Body of pancreas (tissue), 4 donors: ENCODE data around the gene LPIN2. TPM values are rescaled to one million over a fixed set of nuclear protein-coding genes. Genes with fewer than 3 reads are reported as not detected.

Source experiments
- ATAC-seq: fragments of 150-250 bp; one replicate; pipeline ENCODE4 v1.9.1; 2016
- DNase-seq, 4 donors: peaks; one replicate each; pipeline ENCODE4 v3.0.0-alpha.2; 2019
- H3K27ac ChIP-seq, 4 donors: fragments of 200-600 bp; sonication (generic); 1 replicate in 3 of 4; 2 replicates in 1 of 4; pipeline versions ENCODE4 v1.5.1 to v1.6.1; 2016 to 2019; ENCODE audit warnings: mild to moderate bottlenecking in 1 of 4, mixed read lengths in 1 of 4, moderate library complexity in 1 of 4
- H3K27me3 ChIP-seq, 2 donors: fragments of 200-600 bp; sonication (generic); one replicate each; pipeline ENCODE4 v1.6.0; 2016; ENCODE audit warnings: mild to moderate bottlenecking in 1 of 2
- H3K36me3 ChIP-seq, 2 donors: fragments of 200-600 bp; sonication (generic); replicated peaks in 1 of 2; 2 replicates each; pipeline ENCODE4 v1.5.1; 2016; ENCODE audit warnings: low read depth in 2 of 2; ENCODE audit not compliant: insufficient read depth in 1 of 2
- H3K4me1 ChIP-seq: fragments of 200-600 bp; sonication (generic); one replicate; pipeline ENCODE4 v1.6.0; 2016
- H3K4me3 ChIP-seq, 2 donors: fragments of 200-600 bp; sonication (generic); 1 replicate in 1 of 2; 2 replicates in 1 of 2; pipeline ENCODE4 v1.5.1; 2016 to 2019
- H3K9me3 ChIP-seq, 3 donors: fragments of 200-600 bp; sonication (generic); 1 replicate in 2 of 3; 2 replicates in 1 of 3; pipeline ENCODE4 v1.5.1; 2016
- CTCF ChIP-seq, 7 experiments: fragments of 450-650 bp in 4 of 7; fragments of 200-600 bp in 3 of 7; sonication (generic) in 3 of 7; IDR thresholded peaks; one replicate each; pipeline ENCODE4 v1.5.1; 2016 to 2019; ENCODE audit warnings: antibody characterized with exemption in 7 of 7
- POLR2A ChIP-seq, 3 donors: fragments of 450-650 bp; IDR thresholded peaks; one replicate each; pipeline ENCODE4 v1.6.1; 2016; ENCODE audit warnings: antibody characterized with exemption in 3 of 3, mild to moderate bottlenecking in 2 of 3
- WGBS, 2 donors: methylation state at CpG; one replicate each; pipeline ENCODE4 v1.1.5; 2017; 5-methylcytosine and 5-hydroxymethylcytosine counted together
- intact Hi-C: fragments of 100-400 bp; cut with DNase I; formaldehyde crosslinking; loops from one replicate; pipeline ENCODE4 v1.15.1; 2023
- total RNA-seq, 2 donors: library from RNA; depleted of rRNA; stranded (reverse); fragments of >200 nt; gene quantifications; one replicate each; pipeline ENCODE4 v1.1.0, GENCODE V29; 2016

Gene LPIN2
- total RNA-seq, 2 donors from 2014 or later: 10.9 to 35.3 TPM

GRCh38 chr18:2979871-2980790, 32.8 kb downstream of the LPIN2 start:
- peaks cover 100% of the 10 kb centered on the region for H3K4me1 ChIP-seq
- ATAC-seq (no peak), DNase-seq (no peak)
- intact Hi-C loops: loop anchor here (10.0 kb wide), 1 partner anchor 45 kb away; no protein-coding TSS in a partner anchor
- no peak overlapping the region for H3K4me3 ChIP-seq
- no peaks in the 10 kb centered on the region for H3K36me3 ChIP-seq
- no peak for TF ChIP-seq CTCF (IDR thresholded peaks at IDR 0.05)
- TF ChIP-seq POLR2A (IDR thresholded peaks at IDR 0.05): no peak
- WGBS, 2 donors: 55 to 77% methylated on average over 8 of the region's 8 CpGs
- peak overlapping the region; percentile 50 to 81 (median 62) for H3K27ac ChIP-seq
- no peaks in the 10 kb centered on the region for H3K9me3 ChIP-seq
- H3K27me3 ChIP-seq: no peaks in the 10 kb centered on the region

GRCh38 chr18:2979129-2979528, 33.8 kb downstream of the LPIN2 start:
- no peak for TF ChIP-seq POLR2A (IDR thresholded peaks at IDR 0.05)

GRCh38 chr18:2978661-2979106, 34.3 kb downstream of the LPIN2 start:
- Histone ChIP-seq H3K4me1 (peaks cover 94% of the 10 kb centered on the region), H3K9me3 (no peaks in the 10 kb centered on the region), H3K27ac (peak overlapping the region; percentile 22 to 81 (median 60)), H3K27me3 (no peaks in the 10 kb centered on the region), H3K4me3 (no peak overlapping the region), H3K36me3 (no peaks in the 10 kb centered on the region)
- intact Hi-C loops: no loop called here
- WGBS, 2 donors: 69 to 90% methylated on average over 3 of the region's 3 CpGs
- no peak for TF ChIP-seq CTCF (IDR thresholded peaks at IDR 0.05)
- TF ChIP-seq POLR2A (IDR thresholded peaks at IDR 0.05): no peak
- ATAC-seq: no peak
- no peak for DNase-seq

More at GRCh38 chr18:2979129-2979528, 33.8 kb downstream of the LPIN2 start:
- 22% methylated on average over 3 of the region's 3 CpGs for WGBS, 2 donors
- intact Hi-C loops: no loop called here
- DNase-seq: peak in 3 of 4 donors; percentile 57 to 68 (median 57)
- peak; percentile 50 for ATAC-seq
- Histone ChIP-seq H3K27me3 (no peaks in the 10 kb centered on the region), H3K4me3 (no peak overlapping the region), H3K27ac (peak overlapping the region; percentile 22 to 81 (median 60)), H3K4me1 (peaks cover 98% of the 10 kb centered on the region), H3K36me3 (no peaks in the 10 kb centered on the region), H3K9me3 (no peaks in the 10 kb centered on the region)

GRCh38 chr18:2978208-2978607, 34.7 kb downstream of the LPIN2 start:
- intact Hi-C loops: no loop called here
- TF ChIP-seq POLR2A (IDR thresholded peaks at IDR 0.05) (no peak), CTCF (IDR thresholded peaks at IDR 0.05) (no peak)
- no peak overlapping the region for H3K4me3 ChIP-seq

More at GRCh38 chr18:2978208-2978607, 34.7 kb downstream of the LPIN2 start:
- 51 to 56% methylated on average over 3 of the region's 3 CpGs for WGBS, 2 donors
- H3K27me3 ChIP-seq: no peaks in the 10 kb centered on the region
- ATAC-seq (no peak), DNase-seq (no peak)
- no peaks in the 10 kb centered on the region for H3K9me3 ChIP-seq
- peaks cover 94% of the 10 kb centered on the region for H3K4me1 ChIP-seq
- H3K36me3 ChIP-seq: no peaks in the 10 kb centered on the region
- peak overlapping the region; percentile 22 to 81 (median 60) for H3K27ac ChIP-seq
